Panc1 (cell line): ENCODE measurements around the gene GSK3B. TPM values are rescaled to one million over a fixed set of nuclear protein-coding genes. Genes with fewer than 3 reads are reported as not detected.
"Not testable (repeated sequence)": the region's sequence is repeated elsewhere in the genome, so short reads cannot be mapped to it uniquely, and the experiment has no call there.

Source experiments
- ATAC-seq: fragments of 200-7000 bp; cut with Tn5 transposase; 2 replicates; pipeline ENCODE4 v1.9.1; 2020; ENCODE audit warnings: mild to moderate bottlenecking, moderate library complexity
- BruUV-seq: library from RNA; stranded (reverse); fragments of 400-500 nt; replicated peaks from 2 replicates; lab custom pipeline; 2021; lab: Mats Ljungman, UMichigan
- CTCF ChIA-PET: fragments of 300-600 bp; sonication (Branson Sonifier 250); formaldehyde crosslinking; loops from one replicate; lab custom pipeline; 2022; ENCODE audit warnings: antibody characterized with exemption; lab: Charles Lee
- POLR2A ChIA-PET: fragments of 300-600 bp; sonication (Branson Sonifier 250); formaldehyde crosslinking; loops from one replicate; lab custom pipeline; 2022; ENCODE audit warnings: antibody characterized with exemption; lab: Charles Lee
- DNase-seq: peaks from one replicate; pipeline ENCODE4 v3.0.0-alpha.2; 2010; ENCODE audit warnings: low read depth, low spot score
- H3K27ac ChIP-seq: 2 replicates; pipeline ENCODE4 v1.5.1; 2011; ENCODE audit warnings: mild to moderate bottlenecking, low read length, inconsistent platforms
- H3K27me3 ChIP-seq: fragments of 200-500 bp; sonication (Bioruptor generic); 2 replicates; pipeline ENCODE4 v1.6.0; 2014; ENCODE audit warnings: low read length, inconsistent platforms; ENCODE audit not compliant: control insufficient read depth, insufficient read depth
- H3K36me3 ChIP-seq: fragments of 200-500 bp; sonication (Bioruptor generic); 2 replicates; pipeline ENCODE4 v1.5.1; 2014; ENCODE audit warnings: inconsistent platforms, mild to moderate bottlenecking, low read length, moderate library complexity; ENCODE audit not compliant: control insufficient read depth, insufficient read depth
- H3K4me1 ChIP-seq: 2 replicates; pipeline ENCODE4 v1.5.1; 2011; ENCODE audit warnings: inconsistent platforms, mild to moderate bottlenecking, low read length, moderate library complexity; ENCODE audit not compliant: control insufficient read depth, insufficient read depth
- H3K4me3 ChIP-seq, 2 experiments: 2 replicates each; pipeline ENCODE4 v1.5.1; 2011 to 2012; ENCODE audit warnings: low read depth in 2 of 2, low read length in 2 of 2, mild to moderate bottlenecking in 2 of 2, inconsistent platforms in 1 of 2, moderate library complexity in 1 of 2
- H3K9me3 ChIP-seq: fragments of 200-500 bp; sonication (Bioruptor generic); 2 replicates; pipeline ENCODE4 v1.5.1; 2014; ENCODE audit warnings: low read depth, mild to moderate bottlenecking, inconsistent platforms, low read length, moderate library complexity; ENCODE audit not compliant: control insufficient read depth, insufficient read depth
- POLR2AphosphoS5 ChIP-seq: IDR thresholded peaks from 2 replicates; pipeline ENCODE4 v1.6.1; 2012; ENCODE audit warnings: mild to moderate bottlenecking, low read depth, low read length, moderate library complexity
- SIN3A ChIP-seq: IDR thresholded peaks from 2 replicates; pipeline ENCODE4 v1.6.1; 2012; ENCODE audit warnings: low read depth, mild to moderate bottlenecking, low read length, moderate library complexity, borderline replicate concordance; ENCODE audit not compliant: insufficient read depth
- TCF7L2 ChIP-seq: IDR thresholded peaks from 2 replicates; pipeline ENCODE4 v1.6.1; 2011; ENCODE audit warnings: mild to moderate bottlenecking, low read depth, low read length, inconsistent platforms
- in situ Hi-C: cut with HindIII; loops from 2 replicates; pipeline ENCODE4 v1.10.0; 2016; ENCODE audit warnings: low sequenced_read_pairs, low pct_unique_long_range_greater_than_20kb
- intact Hi-C: fragments of 100-400 bp; cut with micrococcal nuclease; formaldehyde crosslinking; loops from one replicate; pipeline ENCODE4 v1.10.0; 2022; ENCODE audit not compliant: unreplicated experiment
- total RNA-seq: library from RNA; stranded (reverse); gene quantifications from one replicate; pipeline ENCODE4 v1.2.1, GENCODE V29; 2021; ENCODE audit not compliant: unreplicated experiment
- TF ChIP-seq, protein P1 (sequence below): fragments of 450-650 bp; IDR thresholded peaks from 2 replicates; pipeline ENCODE4 v1.5.1; 2017; ENCODE audit warnings: mild to moderate bottlenecking
- TF ChIP-seq, protein P2 (sequence below), 2 experiments: IDR thresholded peaks; 2 replicates each; pipeline ENCODE4 v1.6.1; 2011 to 2012; ENCODE audit warnings: low read depth in 2 of 2, control low read depth in 1 of 2, low read length in 1 of 2, mild to moderate bottlenecking in 1 of 2, moderate library complexity in 1 of 2; ENCODE audit not compliant: insufficient read depth in 1 of 2

The GSK3B gene
- total RNA-seq, 1 experiment from 2014 or later: 35.3 TPM

DNA sequence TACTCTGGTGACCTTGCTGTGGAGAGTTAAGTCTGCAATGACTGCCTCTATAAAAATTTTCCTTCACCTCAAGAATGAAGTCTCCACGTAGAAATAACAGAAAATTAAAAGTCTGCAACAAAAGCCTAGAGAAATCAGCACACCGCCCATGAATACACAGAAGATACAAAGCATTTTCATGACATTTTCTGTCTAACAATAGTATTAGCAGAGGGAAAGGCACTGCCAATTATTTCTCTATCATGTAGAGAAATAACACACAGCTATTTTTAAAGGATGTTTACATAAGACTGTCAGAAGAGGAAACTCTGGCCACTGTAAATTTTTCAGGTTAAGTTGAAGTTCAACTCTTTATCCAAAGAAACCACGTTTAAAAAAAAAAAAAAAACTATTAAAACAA, 80.8 kb downstream of the GSK3B start:
- in situ Hi-C loops: no loop called here
- intact Hi-C loops: no loop called here
- Histone ChIP-seq H3K4me3 (no peak overlapping the region), H3K27me3 (no peaks in the 10 kb centered on the region), H3K36me3 (no peaks in the 10 kb centered on the region), H3K27ac (no peak overlapping the region), H3K4me1 (peaks cover 12% of the 10 kb centered on the region), H3K9me3 (no peaks in the 10 kb centered on the region)
- ATAC-seq (no peak), DNase-seq (no peak)
- no TSS peak for BruUV-seq
- TF ChIP-seq, protein P1, sequence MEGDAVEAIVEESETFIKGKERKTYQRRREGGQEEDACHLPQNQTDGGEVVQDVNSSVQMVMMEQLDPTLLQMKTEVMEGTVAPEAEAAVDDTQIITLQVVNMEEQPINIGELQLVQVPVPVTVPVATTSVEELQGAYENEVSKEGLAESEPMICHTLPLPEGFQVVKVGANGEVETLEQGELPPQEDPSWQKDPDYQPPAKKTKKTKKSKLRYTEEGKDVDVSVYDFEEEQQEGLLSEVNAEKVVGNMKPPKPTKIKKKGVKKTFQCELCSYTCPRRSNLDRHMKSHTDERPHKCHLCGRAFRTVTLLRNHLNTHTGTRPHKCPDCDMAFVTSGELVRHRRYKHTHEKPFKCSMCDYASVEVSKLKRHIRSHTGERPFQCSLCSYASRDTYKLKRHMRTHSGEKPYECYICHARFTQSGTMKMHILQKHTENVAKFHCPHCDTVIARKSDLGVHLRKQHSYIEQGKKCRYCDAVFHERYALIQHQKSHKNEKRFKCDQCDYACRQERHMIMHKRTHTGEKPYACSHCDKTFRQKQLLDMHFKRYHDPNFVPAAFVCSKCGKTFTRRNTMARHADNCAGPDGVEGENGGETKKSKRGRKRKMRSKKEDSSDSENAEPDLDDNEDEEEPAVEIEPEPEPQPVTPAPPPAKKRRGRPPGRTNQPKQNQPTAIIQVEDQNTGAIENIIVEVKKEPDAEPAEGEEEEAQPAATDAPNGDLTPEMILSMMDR: no peak
- TF ChIP-seq TCF7L2 (no peak), SIN3A (no peak), POLR2AphosphoS5 (no peak)
- TF ChIP-seq, protein P2, sequence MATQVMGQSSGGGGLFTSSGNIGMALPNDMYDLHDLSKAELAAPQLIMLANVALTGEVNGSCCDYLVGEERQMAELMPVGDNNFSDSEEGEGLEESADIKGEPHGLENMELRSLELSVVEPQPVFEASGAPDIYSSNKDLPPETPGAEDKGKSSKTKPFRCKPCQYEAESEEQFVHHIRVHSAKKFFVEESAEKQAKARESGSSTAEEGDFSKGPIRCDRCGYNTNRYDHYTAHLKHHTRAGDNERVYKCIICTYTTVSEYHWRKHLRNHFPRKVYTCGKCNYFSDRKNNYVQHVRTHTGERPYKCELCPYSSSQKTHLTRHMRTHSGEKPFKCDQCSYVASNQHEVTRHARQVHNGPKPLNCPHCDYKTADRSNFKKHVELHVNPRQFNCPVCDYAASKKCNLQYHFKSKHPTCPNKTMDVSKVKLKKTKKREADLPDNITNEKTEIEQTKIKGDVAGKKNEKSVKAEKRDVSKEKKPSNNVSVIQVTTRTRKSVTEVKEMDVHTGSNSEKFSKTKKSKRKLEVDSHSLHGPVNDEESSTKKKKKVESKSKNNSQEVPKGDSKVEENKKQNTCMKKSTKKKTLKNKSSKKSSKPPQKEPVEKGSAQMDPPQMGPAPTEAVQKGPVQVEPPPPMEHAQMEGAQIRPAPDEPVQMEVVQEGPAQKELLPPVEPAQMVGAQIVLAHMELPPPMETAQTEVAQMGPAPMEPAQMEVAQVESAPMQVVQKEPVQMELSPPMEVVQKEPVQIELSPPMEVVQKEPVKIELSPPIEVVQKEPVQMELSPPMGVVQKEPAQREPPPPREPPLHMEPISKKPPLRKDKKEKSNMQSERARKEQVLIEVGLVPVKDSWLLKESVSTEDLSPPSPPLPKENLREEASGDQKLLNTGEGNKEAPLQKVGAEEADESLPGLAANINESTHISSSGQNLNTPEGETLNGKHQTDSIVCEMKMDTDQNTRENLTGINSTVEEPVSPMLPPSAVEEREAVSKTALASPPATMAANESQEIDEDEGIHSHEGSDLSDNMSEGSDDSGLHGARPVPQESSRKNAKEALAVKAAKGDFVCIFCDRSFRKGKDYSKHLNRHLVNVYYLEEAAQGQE (IDR thresholded peaks at IDR 0.05; ENCODE audit: insufficient read depth in 1 of 2, low read depth in 2 of 2, low read length in 1 of 2): no peak
- CTCF ChIA-PET: no interaction called here
- POLR2A ChIA-PET: no interaction called here

DNA sequence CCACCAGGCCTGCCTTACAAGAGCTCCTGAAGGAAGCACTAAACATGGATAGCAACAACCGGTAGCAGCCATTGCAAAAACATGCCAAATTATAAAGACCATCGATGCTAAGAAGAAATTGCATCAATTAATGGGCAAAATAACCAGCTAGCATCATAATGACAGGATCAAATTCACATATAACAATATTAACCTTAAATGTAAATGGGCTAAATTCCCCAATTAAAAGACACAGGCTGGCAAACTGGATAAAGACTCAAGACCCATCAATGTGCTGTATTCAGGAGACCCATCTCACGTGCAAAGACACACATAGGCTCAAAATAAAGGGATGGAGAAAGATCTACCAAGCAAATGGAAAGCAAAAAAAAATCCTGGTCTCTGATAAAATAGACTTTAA, 88.5 kb downstream of the GSK3B start:
- in situ Hi-C loops, H3K9me3 ChIP-seq, H3K27ac ChIP-seq, intact Hi-C loops, ATAC-seq, H3K4me3 ChIP-seq, H3K36me3 ChIP-seq, H3K27me3 ChIP-seq, DNase-seq, BruUV-seq, POLR2A ChIA-PET, H3K4me1 ChIP-seq, CTCF ChIA-PET: not testable (repeated sequence)

DNA sequence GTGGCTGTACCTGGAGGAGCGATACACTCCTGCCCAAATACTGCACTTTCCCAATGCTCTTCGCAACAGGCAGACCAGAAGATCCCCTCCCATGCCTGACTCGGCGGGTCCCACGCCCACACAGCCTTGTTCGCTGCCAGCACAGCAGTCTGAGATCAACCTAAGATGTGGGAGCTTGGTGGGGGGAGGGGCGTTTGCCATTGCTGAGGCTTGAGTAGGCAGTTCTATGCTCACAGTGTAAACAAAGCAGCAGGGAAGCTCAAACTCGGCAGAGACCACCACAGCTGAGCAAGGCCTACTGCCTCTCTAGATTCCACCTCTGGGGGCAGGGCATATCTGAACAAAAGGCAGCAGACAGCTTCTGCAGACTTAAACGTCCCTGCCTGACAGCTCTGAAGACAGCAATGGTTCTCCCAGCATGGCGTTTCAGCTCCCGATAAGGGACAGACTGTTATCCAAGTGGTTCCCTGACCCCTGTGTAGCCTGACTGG, 90.2 kb downstream of the GSK3B start:
- intact Hi-C loops, H3K9me3 ChIP-seq, BruUV-seq, H3K36me3 ChIP-seq, H3K4me1 ChIP-seq, ATAC-seq, H3K27ac ChIP-seq, in situ Hi-C loops, POLR2A ChIA-PET, H3K4me3 ChIP-seq, CTCF ChIA-PET, H3K27me3 ChIP-seq, DNase-seq: not testable (repeated sequence)
